Measurements from ENCODE around the gene KLHL36. TPM values are rescaled to one million over a fixed set of nuclear protein-coding genes. Genes with fewer than 3 reads are reported as not detected.

Gene KLHL36
- total RNA-seq, 4 donors from 2014 or later, result 43.4 to 70.7 (median 67.2) TPM

DNA sequence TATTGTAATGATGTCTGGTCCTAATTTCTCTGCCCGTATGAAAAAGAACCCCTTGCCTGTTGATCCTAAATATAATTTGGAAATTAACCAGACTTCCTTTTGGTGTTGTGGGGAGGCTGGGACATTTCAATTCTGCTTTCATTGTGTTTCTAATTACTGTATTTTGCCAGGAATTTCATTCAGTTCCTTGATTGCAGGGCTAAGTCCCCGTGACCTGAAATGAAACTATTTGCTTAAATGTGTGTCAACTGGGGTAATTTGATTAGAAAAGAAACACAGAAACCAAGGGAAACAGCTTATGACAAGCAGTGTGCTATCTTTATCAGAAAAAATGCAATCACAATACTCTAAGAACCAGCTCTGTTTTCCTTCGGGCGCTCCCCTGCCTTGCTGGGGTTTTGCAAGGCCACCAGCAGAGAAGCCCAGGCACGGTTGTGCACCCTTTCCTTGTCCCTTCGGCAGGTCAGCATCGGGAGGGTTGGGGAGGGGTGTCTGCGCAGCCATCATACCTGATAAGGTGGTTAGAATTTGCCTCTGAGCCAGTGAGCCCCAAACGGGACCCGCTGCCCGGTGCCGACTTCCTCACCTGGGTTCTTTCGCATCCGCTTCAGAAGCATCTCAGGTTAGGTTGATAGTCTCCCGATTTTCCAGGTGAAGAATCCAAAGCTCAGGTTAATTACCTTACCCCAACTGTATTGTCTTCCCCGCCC lies 19.4 kb downstream of the KLHL36 start:
- Histone ChIP-seq H3K36me3 (peaks cover 38% of the 10 kb centered on the region), H3K9me3 (no peaks in the 10 kb centered on the region), H3K4me1 (no peaks in the 10 kb centered on the region), H3K4me3 (no peak overlapping the region), H3K27me3 (no peaks in the 10 kb centered on the region), H3K27ac (no peak overlapping the region)
- 84% methylated on average over 16 of the region's 16 CpGs for WGBS
- TF ChIP-seq POLR2A (IDR thresholded peaks at IDR 0.05) (no peak), EP300 (IDR thresholded peaks at IDR 0.05) (no peak), POLR2AphosphoS5 (IDR thresholded peaks at IDR 0.05) (no peak)
- TF ChIP-seq, protein P1, sequence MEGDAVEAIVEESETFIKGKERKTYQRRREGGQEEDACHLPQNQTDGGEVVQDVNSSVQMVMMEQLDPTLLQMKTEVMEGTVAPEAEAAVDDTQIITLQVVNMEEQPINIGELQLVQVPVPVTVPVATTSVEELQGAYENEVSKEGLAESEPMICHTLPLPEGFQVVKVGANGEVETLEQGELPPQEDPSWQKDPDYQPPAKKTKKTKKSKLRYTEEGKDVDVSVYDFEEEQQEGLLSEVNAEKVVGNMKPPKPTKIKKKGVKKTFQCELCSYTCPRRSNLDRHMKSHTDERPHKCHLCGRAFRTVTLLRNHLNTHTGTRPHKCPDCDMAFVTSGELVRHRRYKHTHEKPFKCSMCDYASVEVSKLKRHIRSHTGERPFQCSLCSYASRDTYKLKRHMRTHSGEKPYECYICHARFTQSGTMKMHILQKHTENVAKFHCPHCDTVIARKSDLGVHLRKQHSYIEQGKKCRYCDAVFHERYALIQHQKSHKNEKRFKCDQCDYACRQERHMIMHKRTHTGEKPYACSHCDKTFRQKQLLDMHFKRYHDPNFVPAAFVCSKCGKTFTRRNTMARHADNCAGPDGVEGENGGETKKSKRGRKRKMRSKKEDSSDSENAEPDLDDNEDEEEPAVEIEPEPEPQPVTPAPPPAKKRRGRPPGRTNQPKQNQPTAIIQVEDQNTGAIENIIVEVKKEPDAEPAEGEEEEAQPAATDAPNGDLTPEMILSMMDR (IDR thresholded peaks at IDR 0.05), result no peak
- DNase-seq (ENCODE audit: low spot score in 2 of 2), result no peak

DNA sequence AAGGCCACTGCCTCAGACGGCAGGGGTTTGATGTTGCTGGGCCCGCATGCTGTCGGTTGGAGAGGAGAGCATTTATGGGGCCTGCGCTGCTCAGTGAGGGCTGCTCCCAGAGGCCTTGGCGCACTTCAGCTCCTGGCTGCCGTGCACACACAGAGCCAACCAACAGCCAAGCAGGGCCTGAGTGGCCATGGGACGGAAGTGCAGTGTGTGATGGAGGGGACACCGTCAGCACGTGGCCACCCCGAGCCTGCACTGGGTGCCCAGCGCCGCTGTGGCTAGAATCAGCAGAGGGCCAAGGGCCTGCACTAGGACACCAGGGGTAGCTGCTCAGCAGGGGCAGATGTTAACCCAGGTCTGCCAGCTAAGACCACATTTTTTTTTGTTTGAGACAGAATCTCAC lies 21.8 kb downstream of the KLHL36 start:
- Histone ChIP-seq H3K9me3 (no peaks in the 10 kb centered on the region), H3K27ac (no peak overlapping the region), H3K27me3 (no peaks in the 10 kb centered on the region), H3K4me1 (no peaks in the 10 kb centered on the region), H3K36me3 (peaks cover 19% of the 10 kb centered on the region), H3K4me3 (no peak overlapping the region)
- WGBS, result 87% methylated on average over 8 of the region's 12 CpGs
- no peak for DNase-seq (ENCODE audit: low spot score in 2 of 2)
- TF ChIP-seq, protein P1 (IDR thresholded peaks at IDR 0.05), result no peak
- TF ChIP-seq POLR2A (IDR thresholded peaks at IDR 0.05), result no peak
- no peak for TF ChIP-seq POLR2AphosphoS5 (IDR thresholded peaks at IDR 0.05)
- no peak for TF ChIP-seq EP300 (IDR thresholded peaks at IDR 0.05)

DNA sequence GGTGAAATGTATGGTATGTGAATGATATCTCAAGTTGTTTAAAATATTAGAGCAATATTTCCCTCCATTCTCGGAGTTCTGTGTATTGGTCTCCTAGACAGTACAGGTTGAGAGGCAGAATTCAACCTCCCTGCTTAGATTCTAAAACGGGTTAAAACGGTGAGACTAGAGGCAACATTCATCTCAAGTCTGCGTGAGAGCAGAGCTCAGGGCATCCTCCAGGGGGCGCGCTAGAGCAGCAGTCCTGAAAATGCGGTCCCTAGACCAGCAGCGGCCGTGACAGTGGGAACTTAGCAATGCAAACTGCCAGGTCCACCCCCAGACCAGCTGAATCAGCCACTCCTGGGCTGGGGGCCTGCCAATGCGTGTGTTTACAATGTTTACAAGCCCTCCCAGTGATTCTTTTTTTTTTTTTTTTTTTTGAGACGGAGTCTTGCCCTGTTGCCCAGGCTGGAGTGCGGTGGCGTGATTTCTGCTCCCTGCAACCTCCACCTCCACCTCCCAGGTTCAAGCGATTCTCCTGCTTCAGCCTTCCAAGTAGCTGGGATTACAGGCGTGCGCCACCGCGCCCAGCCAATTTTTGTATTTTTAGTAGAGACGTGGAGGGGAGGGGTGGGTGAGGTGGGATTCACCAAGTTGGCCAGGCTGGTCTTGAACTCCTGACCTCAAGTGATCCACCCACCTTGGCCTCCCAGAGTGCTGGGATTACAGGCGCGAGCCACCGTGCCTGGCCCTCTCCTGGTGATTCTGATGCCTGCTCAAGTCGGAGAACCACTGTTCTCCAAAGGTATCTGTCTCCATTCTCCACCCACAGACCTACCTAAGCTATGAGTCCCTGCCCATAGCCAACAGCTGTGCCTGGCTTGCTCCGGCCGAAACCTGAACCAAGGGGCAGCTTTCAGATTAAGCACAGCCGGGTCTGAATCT lies 24.2 kb downstream of the KLHL36 start:
- H3K27ac ChIP-seq, result no peak overlapping the region
- peaks cover 7% of the 10 kb centered on the region for H3K36me3 ChIP-seq
- peak; percentile 85 to 89 for DNase-seq (ENCODE audit: low spot score in 2 of 2)
- 54% methylated on average over 23 of the region's 26 CpGs for WGBS
- no peaks in the 10 kb centered on the region for H3K27me3 ChIP-seq
- H3K4me3 ChIP-seq, result no peak overlapping the region
- TF ChIP-seq POLR2AphosphoS5 (IDR thresholded peaks at IDR 0.05), result no peak
- TF ChIP-seq, protein P1 (IDR thresholded peaks at IDR 0.05), result peak; percentile 81 to 93
- no peak for TF ChIP-seq POLR2A (IDR thresholded peaks at IDR 0.05)
- TF ChIP-seq EP300 (IDR thresholded peaks at IDR 0.05), result no peak
- H3K4me1 ChIP-seq, result no peaks in the 10 kb centered on the region
- no peaks in the 10 kb centered on the region for H3K9me3 ChIP-seq

DNA sequence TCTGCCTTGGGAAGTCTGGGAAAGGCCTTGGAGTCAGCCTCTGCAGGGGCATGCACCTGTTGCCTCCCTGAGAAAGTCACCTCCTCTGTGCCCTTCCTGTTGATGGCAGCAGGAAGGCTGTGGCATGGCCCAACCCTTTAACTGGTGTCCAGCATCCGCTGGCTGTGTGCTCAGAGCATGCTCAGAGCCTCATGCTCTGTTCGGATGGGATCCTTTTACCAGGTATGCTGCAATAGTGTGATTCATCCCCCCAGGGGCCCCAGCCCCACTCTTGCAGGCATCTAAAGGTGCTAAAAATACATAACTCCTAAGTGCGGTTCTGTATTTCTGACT lies 24.9 kb downstream of the KLHL36 start:
- 75% methylated on average over 1 of the region's 3 CpGs for WGBS
- no peak overlapping the region for H3K27ac ChIP-seq
- no peak overlapping the region for H3K4me3 ChIP-seq
- H3K36me3 ChIP-seq, result peaks cover 4% of the 10 kb centered on the region
- no peak for DNase-seq (ENCODE audit: low spot score in 2 of 2)
- no peaks in the 10 kb centered on the region for H3K9me3 ChIP-seq
- no peaks in the 10 kb centered on the region for H3K4me1 ChIP-seq
- no peaks in the 10 kb centered on the region for H3K27me3 ChIP-seq
- TF ChIP-seq POLR2A (IDR thresholded peaks at IDR 0.05), result no peak
- TF ChIP-seq, protein P1 (IDR thresholded peaks at IDR 0.05), result no peak
- no peak for TF ChIP-seq EP300 (IDR thresholded peaks at IDR 0.05)
- no peak for TF ChIP-seq POLR2AphosphoS5 (IDR thresholded peaks at IDR 0.05)

DNA sequence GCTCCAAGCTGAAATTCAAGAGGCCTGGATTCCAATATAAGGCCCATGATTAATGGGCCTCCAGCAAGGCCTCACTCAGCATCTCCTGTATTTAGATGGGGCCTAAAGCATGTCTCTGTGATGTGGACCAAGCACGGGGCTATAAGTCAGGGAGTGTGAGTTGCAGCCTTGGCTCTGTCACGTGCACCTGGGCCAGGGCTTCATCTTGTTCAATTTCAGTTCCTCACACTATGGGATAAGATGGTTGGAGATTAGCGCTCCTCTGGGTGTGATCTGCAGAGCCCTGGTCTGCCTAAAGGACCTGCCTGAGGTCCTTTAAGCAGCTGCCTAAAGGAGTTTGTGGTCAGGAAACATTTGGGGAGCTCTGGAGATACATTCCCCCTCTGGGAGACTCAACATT lies 25.2 kb downstream of the KLHL36 start:
- no peaks in the 10 kb centered on the region for H3K4me1 ChIP-seq
- H3K36me3 ChIP-seq, result peaks cover under 1% of the 10 kb centered on the region
- no peak overlapping the region for H3K27ac ChIP-seq
- 79% methylated on average over 3 of the region's 3 CpGs for WGBS
- H3K9me3 ChIP-seq, result no peaks in the 10 kb centered on the region
- no peak for DNase-seq (ENCODE audit: low spot score in 2 of 2)
- H3K4me3 ChIP-seq, result no peak overlapping the region
- TF ChIP-seq EP300 (IDR thresholded peaks at IDR 0.05) (no peak), POLR2AphosphoS5 (IDR thresholded peaks at IDR 0.05) (no peak), POLR2A (IDR thresholded peaks at IDR 0.05) (no peak)
- TF ChIP-seq, protein P1 (IDR thresholded peaks at IDR 0.05), result no peak
- H3K27me3 ChIP-seq, result no peaks in the 10 kb centered on the region

Measured in suprapubic skin (tissue), 4 donors.